Large intestine (tissue), 3 donors: ENCODE measurements around the gene NSD1. TPM values are rescaled to one million over a fixed set of nuclear protein-coding genes. Genes with fewer than 3 reads are reported as not detected.

Experiments used
- DNase-seq, 2 donors: peaks; one replicate each; pipeline versions ENCODE4 v3.0.0 to v3.0.0-alpha.2; 2013
- H3K27ac ChIP-seq: one replicate; pipeline ENCODE4 v1.5.1; 2013; ENCODE audit warnings: low read length
- H3K27me3 ChIP-seq: 2 replicates; pipeline ENCODE4 v1.6.1; 2013; ENCODE audit warnings: low read length; ENCODE audit not compliant: control insufficient read depth, insufficient read depth
- H3K36me3 ChIP-seq: 2 replicates; pipeline ENCODE4 v1.6.1; 2013; ENCODE audit warnings: low read length; ENCODE audit not compliant: control insufficient read depth, insufficient read depth
- H3K4me1 ChIP-seq: one replicate; pipeline ENCODE4 v1.6.1; 2013; ENCODE audit warnings: low read length; ENCODE audit not compliant: control insufficient read depth, insufficient read depth
- H3K4me3 ChIP-seq: one replicate; pipeline ENCODE4 v1.5.1; 2013; ENCODE audit warnings: low read length
- H3K9me3 ChIP-seq: one replicate; pipeline ENCODE4 v1.6.1; 2013; ENCODE audit warnings: mild to moderate bottlenecking, low read depth, low read length, moderate library complexity; ENCODE audit not compliant: control insufficient read depth
- WGBS: methylation state at CpG from one replicate; pipeline ENCODE4 v1.1.5; 2013; ENCODE audit warnings: low lambda C conversion rate; ENCODE audit not compliant: insufficient coverage; 5-methylcytosine and 5-hydroxymethylcytosine counted together
- polyA plus RNA-seq: library from polyadenylated mRNA; unstranded; fragments of 120-200 nt; gene quantifications from one replicate; pipeline ENCODE4 v1.2.1, GENCODE V29; 2013

The NSD1 gene
- polyA plus RNA-seq, 1 donor, result 27.2 TPM

- Histone ChIP-seq H3K9me3 (no peaks in the 10 kb centered on the region), H3K4me1 (peaks cover 14% of the 10 kb centered on the region), H3K27ac (no peak overlapping the region), H3K4me3 (no peak overlapping the region), H3K27me3 (peaks cover 3% of the 10 kb centered on the region), H3K36me3 (peaks cover 26% of the 10 kb centered on the region)
- no peak for DNase-seq
- WGBS, result 83% methylated on average over 1 of the region's 5 CpGs
Measured at GRCh38 chr5:177349762-177350161, 216.2 kb downstream of the NSD1 start.

Other genes with a start within 250 kb of the NSD1 start
- 0.28 TPM for gene HK3, start 234.4 kb upstream of the NSD1 start, polyA plus RNA-seq
- 31.1 TPM for gene UIMC1, start 127.0 kb upstream of the NSD1 start, polyA plus RNA-seq
- 16.9 TPM for gene ZNF346, start 111.1 kb upstream of the NSD1 start, polyA plus RNA-seq
- gene FGFR4, start 46.9 kb upstream of the NSD1 start, polyA plus RNA-seq, result 97.0 TPM
- 77.5 TPM for gene RAB24, start 169.9 kb downstream of the NSD1 start, polyA plus RNA-seq
- gene PRELID1, start 170.0 kb downstream of the NSD1 start, polyA plus RNA-seq, result 271 TPM
- gene MXD3, start 178.1 kb downstream of the NSD1 start, polyA plus RNA-seq, result 14.9 TPM
- gene LMAN2, start 217.9 kb downstream of the NSD1 start, polyA plus RNA-seq, result 161 TPM
- gene RGS14, start 224.2 kb downstream of the NSD1 start, polyA plus RNA-seq, result 20.0 TPM